GM23338 (cell line): ENCODE data around the gene PROP1. TPM values are rescaled to one million over a fixed set of nuclear protein-coding genes. Genes with fewer than 3 reads are reported as not detected.

Experiments used
- ATAC-seq: fragments of 200-7000 bp; cut with Tn5 transposase; 3 replicates; pipeline ENCODE4 v1.9.1; 2020
- DNase-seq: peaks from one replicate; pipeline ENCODE4 v3.0.0-alpha.2; 2015; ENCODE audit warnings: low spot score
- H2AFZ ChIP-seq: fragments of 200-600 bp; sonication (generic); 2 replicates; pipeline ENCODE4 v1.8.0; 2016; ENCODE audit warnings: antibody characterized with exemption, mild to moderate bottlenecking, moderate library complexity
- H3F3A ChIP-seq: fragments of 200-600 bp; sonication (generic); replicated peaks from 2 replicates; pipeline ENCODE4 v1.8.0; 2017; ENCODE audit warnings: antibody characterized with exemption, mixed run types, low read depth
- H3K27ac ChIP-seq: fragments of 200-600 bp; sonication (generic); 2 replicates; pipeline ENCODE4 v1.6.1; 2016; ENCODE audit warnings: low read depth
- H3K27me3 ChIP-seq: fragments of 200-600 bp; sonication (generic); 2 replicates; pipeline ENCODE4 v1.8.0; 2016; ENCODE audit warnings: mild to moderate bottlenecking, mixed run types, moderate library complexity; ENCODE audit not compliant: insufficient read depth
- H3K36me3 ChIP-seq: fragments of 200-600 bp; sonication (generic); 2 replicates; pipeline ENCODE4 v1.8.0; 2016; ENCODE audit warnings: mild to moderate bottlenecking; ENCODE audit not compliant: insufficient read depth
- H3K4me1 ChIP-seq: fragments of 200-600 bp; sonication (generic); 2 replicates; pipeline ENCODE4 v1.8.0; 2016; ENCODE audit warnings: mild to moderate bottlenecking, moderate library complexity; ENCODE audit not compliant: insufficient read depth
- H3K4me2 ChIP-seq: fragments of 200-600 bp; sonication (generic); 2 replicates; pipeline ENCODE4 v1.7.1; 2017; ENCODE audit warnings: mixed run types
- H3K4me3 ChIP-seq: fragments of 200-600 bp; sonication (generic); 2 replicates; pipeline ENCODE4 v1.6.1; 2016; ENCODE audit warnings: mixed run types
- H3K79me2 ChIP-seq: fragments of 200-600 bp; sonication (generic); replicated peaks from 2 replicates; pipeline ENCODE4 v1.8.0; 2017; ENCODE audit warnings: mild to moderate bottlenecking; ENCODE audit not compliant: insufficient read depth
- H3K9me2 ChIP-seq: fragments of 200-600 bp; sonication (generic); 2 replicates; pipeline ENCODE4 v1.8.0; 2017; ENCODE audit not compliant: insufficient read depth
- H4K20me1 ChIP-seq: fragments of 200-600 bp; sonication (generic); replicated peaks from 2 replicates; pipeline ENCODE4 v1.8.0; 2017; ENCODE audit warnings: mild to moderate bottlenecking; ENCODE audit not compliant: insufficient read depth
- H3K27ac Mint-ChIP-seq: 2 replicates; pipeline ENCODE4 v1.8.0; 2020; ENCODE audit warnings: inconsistent platforms, mild to moderate bottlenecking, moderate library complexity, mixed read lengths
- H3K27me3 Mint-ChIP-seq: 3 replicates; pipeline ENCODE4 v1.8.0; 2022; ENCODE audit warnings: low read depth, mild to moderate bottlenecking, moderate library complexity, mixed read lengths, inconsistent platforms; ENCODE audit not compliant: insufficient read depth, poor library complexity
- H3K36me3 Mint-ChIP-seq: 3 replicates; pipeline ENCODE4 v1.8.0; 2021; ENCODE audit warnings: low read depth, mild to moderate bottlenecking, inconsistent platforms, moderate library complexity, mixed read lengths
- H3K4me1 Mint-ChIP-seq: 3 replicates; pipeline ENCODE4 v1.8.0; 2020; ENCODE audit warnings: mild to moderate bottlenecking, inconsistent platforms, mixed read lengths
- H3K4me3 Mint-ChIP-seq: 3 replicates; pipeline ENCODE4 v1.8.0; 2021; ENCODE audit warnings: moderate library complexity, mild to moderate bottlenecking, inconsistent platforms, mixed read lengths
- H3K9me3 Mint-ChIP-seq: 3 replicates; pipeline ENCODE4 v1.8.0; 2020; ENCODE audit warnings: moderate library complexity, mild to moderate bottlenecking, inconsistent platforms, mixed read lengths
- CREB1 ChIP-seq: fragments of 250-450 bp; sonication (Bioruptor Pico); IDR thresholded peaks from 2 replicates; pipeline ENCODE4 v1.5.0; 2020; ENCODE audit warnings: low read depth, mild to moderate bottlenecking, moderate library complexity
- CTCF ChIP-seq, 2 experiments: fragments of 200-600 bp in 1 of 2; sonication (generic) in 1 of 2; conservative IDR thresholded peaks; 2 replicates each; pipeline versions ENCODE4 v1.5.1 to v1.6.1; 2016 to 2017; ENCODE audit warnings: antibody characterized with exemption in 2 of 2, low read depth in 2 of 2, mild to moderate bottlenecking in 2 of 2, moderate library complexity in 1 of 2
- EZH2 ChIP-seq: fragments of 200-600 bp; sonication (generic); IDR thresholded peaks from one replicate; pipeline ENCODE4 v1.8.0; 2017; ENCODE audit warnings: antibody characterized with exemption, mild to moderate bottlenecking, low read depth; ENCODE audit not compliant: unreplicated experiment
- EZH2phosphoT487 ChIP-seq: fragments of 200-600 bp; sonication (generic); IDR thresholded peaks from one replicate; pipeline ENCODE4 v1.8.1; 2018; ENCODE audit warnings: antibody characterized with exemption; ENCODE audit not compliant: unreplicated experiment
- JUNB ChIP-seq: IDR thresholded peaks from one replicate; pipeline ENCODE4 v1.6.1; 2016; ENCODE audit warnings: antibody characterized with exemption; ENCODE audit not compliant: unreplicated experiment
- NANOG ChIP-seq: IDR thresholded peaks from 2 replicates; pipeline ENCODE4 v1.6.1; 2016; ENCODE audit warnings: antibody characterized with exemption, borderline replicate concordance
- POLR2AphosphoS5 ChIP-seq: IDR thresholded peaks from 2 replicates; pipeline ENCODE4 v1.6.1; 2016; ENCODE audit warnings: antibody characterized with exemption, low read depth
- STAT1 ChIP-seq: IDR thresholded peaks from one replicate; pipeline ENCODE4 v1.6.1; 2016; ENCODE audit warnings: antibody characterized with exemption; ENCODE audit not compliant: unreplicated experiment
- polyA plus RNA-seq: library from polyadenylated mRNA; unstranded; fragments of >200 nt; fragmentation: Nextera tagmentation; extraction: Ambion mirVana; gene quantifications from 2 replicates; pipeline ENCODE4 v1.2.1, GENCODE V29; 2016
- total RNA-seq: library from RNA; depleted of rRNA; stranded (reverse); fragments of >200 nt; shearing (Covaris generic); gene quantifications from 2 replicates; pipeline ENCODE4 v1.2.3, GENCODE V29; 2014

Gene PROP1
- total and polyA plus RNA-seq, 2 experiments from 2014 or later: not detected

- H4K20me1 ChIP-seq: no peaks in the 10 kb centered on the region
- no peak overlapping the region for H3K27ac ChIP-seq
- Mint-ChIP-seq H3K9me3 (no peaks in the 10 kb centered on the region), H3K4me1 (peaks cover 16% of the 10 kb centered on the region), H3K27me3 (peaks cover 10% of the 10 kb centered on the region), H3K36me3 (no peaks in the 10 kb centered on the region), H3K27ac (no peak overlapping the region), H3K4me3 (no peak overlapping the region)
- no peaks in the 10 kb centered on the region for H3K79me2 ChIP-seq
- H3K4me1 ChIP-seq: peaks cover 6% of the 10 kb centered on the region; the same call in 1 of the 2 replicates
- no peaks in the 10 kb centered on the region for H3F3A ChIP-seq
- no peaks in the 10 kb centered on the region for H3K36me3 ChIP-seq
- no peak for DNase-seq
- no peaks in the 10 kb centered on the region for H3K27me3 ChIP-seq
- no peak overlapping the region for H3K4me2 ChIP-seq
- no peaks in the 10 kb centered on the region for H3K9me2 ChIP-seq
- H2AFZ ChIP-seq: no peak overlapping the region
- no peak for TF ChIP-seq CREB1 (CRISPR knock-in tag)
- TF ChIP-seq POLR2AphosphoS5: no peak
- no peak for TF ChIP-seq NANOG
- no peak for TF ChIP-seq EZH2phosphoT487
- no peak for TF ChIP-seq CTCF (conservative IDR thresholded peaks at IDR 0.05; ENCODE audit: low read depth in 2 of 2)
- no peak for TF ChIP-seq STAT1
- no peak for TF ChIP-seq EZH2
- no peak for TF ChIP-seq JUNB
- H3K4me3 ChIP-seq: no peak overlapping the region
- ATAC-seq: no peak
Measured at GRCh38 chr5:177997319-177997670, 1.3 kb upstream of the PROP1 start.

- DNase-seq (no peak), ATAC-seq (no peak)
- H2AFZ ChIP-seq: no peak overlapping the region
- no peak overlapping the region for H3K4me3 ChIP-seq
- Mint-ChIP-seq H3K36me3 (no peaks in the 10 kb centered on the region), H3K27ac (no peak overlapping the region), H3K27me3 (peaks cover 10% of the 10 kb centered on the region), H3K9me3 (no peaks in the 10 kb centered on the region), H3K4me3 (no peak overlapping the region), H3K4me1 (peaks cover 16% of the 10 kb centered on the region)
- H3K4me2 ChIP-seq: no peak overlapping the region
- no peaks in the 10 kb centered on the region for H4K20me1 ChIP-seq
- H3K27ac ChIP-seq: no peak overlapping the region
- no peaks in the 10 kb centered on the region for H3K9me2 ChIP-seq
- no peaks in the 10 kb centered on the region for H3F3A ChIP-seq
- TF ChIP-seq POLR2AphosphoS5 (no peak), NANOG (no peak), JUNB (no peak), CTCF (conservative IDR thresholded peaks at IDR 0.05; ENCODE audit: low read depth in 2 of 2) (no peak)
- no peaks in the 10 kb centered on the region for H3K36me3 ChIP-seq
- no peaks in the 10 kb centered on the region for H3K79me2 ChIP-seq
- no peaks in the 10 kb centered on the region for H3K27me3 ChIP-seq
- H3K4me1 ChIP-seq: peaks cover 6% of the 10 kb centered on the region; the same call in 1 of the 2 replicates
Measured at GRCh38 chr5:177996660-177997318, 747 bp upstream of the PROP1 start.
